DOHH2 (cell line): ENCODE measurements around the gene BARX1.

ENCODE experiments used
- H3F3A ChIP-seq: fragments of 200-600 bp; sonication (generic), shearing (Covaris generic); 2 replicates; pipeline ENCODE4 v1.6.0; 2016; ENCODE audit warnings: antibody characterized with exemption, mild to moderate bottlenecking; ENCODE audit not compliant: control insufficient read depth, insufficient read depth
- H3K27ac ChIP-seq: fragments of 200-600 bp; sonication (generic); 2 replicates; pipeline ENCODE4 v1.5.1; 2014; ENCODE audit warnings: low read depth, mild to moderate bottlenecking, low read length, moderate library complexity
- H3K27me3 ChIP-seq: fragments of 200-600 bp; sonication (generic); 2 replicates; pipeline ENCODE4 v1.6.1; 2014; ENCODE audit warnings: mild to moderate bottlenecking, low read length, mixed read lengths; ENCODE audit not compliant: control insufficient read depth
- H3K36me3 ChIP-seq: fragments of 200-600 bp; sonication (generic); 2 replicates; pipeline ENCODE4 v1.6.1; 2014; ENCODE audit warnings: mild to moderate bottlenecking, low read length, moderate library complexity, mixed read lengths; ENCODE audit not compliant: control insufficient read depth
- H3K4me1 ChIP-seq: fragments of 200-600 bp; sonication (generic); 2 replicates; pipeline ENCODE4 v1.6.1; 2014; ENCODE audit warnings: mild to moderate bottlenecking, low read length, mixed read lengths; ENCODE audit not compliant: control insufficient read depth
- H3K4me2 ChIP-seq: fragments of 200-600 bp; sonication (generic); 2 replicates; pipeline ENCODE4 v1.6.0; 2014; ENCODE audit warnings: mild to moderate bottlenecking, low read length, moderate library complexity
- H3K4me3 ChIP-seq: fragments of 200-600 bp; sonication (generic); 2 replicates; pipeline ENCODE4 v1.5.1; 2014; ENCODE audit warnings: mild to moderate bottlenecking, low read length, mixed read lengths
- H3K79me2 ChIP-seq: fragments of 200-600 bp; sonication (generic); 2 replicates; pipeline ENCODE4 v1.6.1; 2014; ENCODE audit warnings: mild to moderate bottlenecking, low read length, mixed read lengths; ENCODE audit not compliant: control insufficient read depth
- H3K9me2 ChIP-seq: fragments of 200-600 bp; sonication (generic); replicated peaks from 2 replicates; pipeline ENCODE4 v1.6.1; 2014; ENCODE audit warnings: mild to moderate bottlenecking, low read length, mixed read lengths; ENCODE audit not compliant: control insufficient read depth
- H3K9me3 ChIP-seq: fragments of 200-600 bp; sonication (generic); 2 replicates; pipeline ENCODE4 v1.6.1; 2014; ENCODE audit warnings: antibody characterized with exemption, low read length, mixed read lengths; ENCODE audit not compliant: control insufficient read depth, insufficient read depth
- H4K20me1 ChIP-seq: fragments of 200-600 bp; sonication (generic); 2 replicates; pipeline ENCODE4 v1.6.0; 2014; ENCODE audit warnings: low read depth, mild to moderate bottlenecking, antibody characterized with exemption, low read length, moderate library complexity; ENCODE audit not compliant: control insufficient read depth, insufficient read depth
- EZH2phosphoT487 ChIP-seq: fragments of 200-600 bp; sonication (generic); IDR thresholded peaks from 2 replicates; pipeline ENCODE4 v1.6.1; 2017; ENCODE audit warnings: borderline replicate concordance, mild to moderate bottlenecking, antibody characterized with exemption, low read length, moderate library complexity, mixed read lengths
- TF ChIP-seq, protein P1 (sequence below): fragments of 200-600 bp; sonication (generic); IDR thresholded peaks from one replicate; pipeline ENCODE4 v1.5.1; 2014; ENCODE audit warnings: antibody characterized with exemption, mild to moderate bottlenecking, low read depth, low read length; ENCODE audit not compliant: poor library complexity, severe bottlenecking

BARX1 gene

DNA sequence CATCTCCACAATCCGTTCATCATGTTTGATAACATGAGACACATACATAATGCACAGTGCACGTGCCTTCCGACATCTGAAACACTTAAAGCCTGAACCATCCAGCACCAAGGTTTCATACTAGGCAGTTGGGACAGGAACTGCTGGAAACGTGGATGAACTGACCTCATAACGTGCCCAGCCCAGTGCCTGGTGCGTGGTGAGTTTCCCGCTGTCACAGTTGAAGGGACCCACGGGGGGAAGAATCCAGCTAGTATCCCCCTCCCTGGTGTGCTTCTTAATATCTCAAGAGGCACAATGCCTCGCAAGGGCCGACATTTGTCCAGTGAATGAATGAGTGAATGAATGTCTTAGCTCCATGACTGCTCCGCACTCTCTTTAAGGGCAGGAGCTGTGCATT, 23.2 kb downstream of the BARX1 start:
- no peaks in the 10 kb centered on the region; the same call in 1 of the 2 replicates for H3K27me3 ChIP-seq
- no peaks in the 10 kb centered on the region for H3F3A ChIP-seq

DNA sequence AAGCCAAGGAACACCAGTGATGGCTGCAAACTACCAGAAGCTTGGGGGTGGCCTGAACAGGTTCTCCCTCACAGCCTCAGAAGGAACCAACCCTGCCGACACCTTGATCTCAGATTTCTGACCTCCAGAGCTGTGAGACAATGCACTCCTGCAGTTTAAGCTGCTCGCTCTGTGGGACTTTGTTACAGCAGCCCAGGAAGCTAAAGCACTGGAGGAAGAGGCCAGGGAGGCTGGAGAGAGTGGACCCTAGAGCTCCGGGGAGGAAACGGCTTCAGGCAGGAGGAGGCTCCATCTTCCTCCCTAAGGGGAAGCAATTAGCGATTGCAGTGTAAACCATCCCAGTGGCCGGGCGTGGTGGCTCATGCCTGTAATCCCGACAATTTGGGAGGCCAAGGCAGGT, 25.1 kb downstream of the BARX1 start:
- Histone ChIP-seq H3K4me1 (no peaks in the 10 kb centered on the region), H3K36me3 (no peaks in the 10 kb centered on the region), H4K20me1 (no peaks in the 10 kb centered on the region), H3K79me2 (no peaks in the 10 kb centered on the region), H3K27ac (no peak overlapping the region), H3F3A (no peaks in the 10 kb centered on the region), H3K4me3 (no peak overlapping the region), H3K4me2 (no peak overlapping the region), H3K27me3 (no peaks in the 10 kb centered on the region; the same call in 1 of the 2 replicates), H3K9me2 (no peaks in the 10 kb centered on the region), H3K9me3 (no peaks in the 10 kb centered on the region)
- TF ChIP-seq, protein P1, sequence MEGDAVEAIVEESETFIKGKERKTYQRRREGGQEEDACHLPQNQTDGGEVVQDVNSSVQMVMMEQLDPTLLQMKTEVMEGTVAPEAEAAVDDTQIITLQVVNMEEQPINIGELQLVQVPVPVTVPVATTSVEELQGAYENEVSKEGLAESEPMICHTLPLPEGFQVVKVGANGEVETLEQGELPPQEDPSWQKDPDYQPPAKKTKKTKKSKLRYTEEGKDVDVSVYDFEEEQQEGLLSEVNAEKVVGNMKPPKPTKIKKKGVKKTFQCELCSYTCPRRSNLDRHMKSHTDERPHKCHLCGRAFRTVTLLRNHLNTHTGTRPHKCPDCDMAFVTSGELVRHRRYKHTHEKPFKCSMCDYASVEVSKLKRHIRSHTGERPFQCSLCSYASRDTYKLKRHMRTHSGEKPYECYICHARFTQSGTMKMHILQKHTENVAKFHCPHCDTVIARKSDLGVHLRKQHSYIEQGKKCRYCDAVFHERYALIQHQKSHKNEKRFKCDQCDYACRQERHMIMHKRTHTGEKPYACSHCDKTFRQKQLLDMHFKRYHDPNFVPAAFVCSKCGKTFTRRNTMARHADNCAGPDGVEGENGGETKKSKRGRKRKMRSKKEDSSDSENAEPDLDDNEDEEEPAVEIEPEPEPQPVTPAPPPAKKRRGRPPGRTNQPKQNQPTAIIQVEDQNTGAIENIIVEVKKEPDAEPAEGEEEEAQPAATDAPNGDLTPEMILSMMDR: no peak
- no peak for TF ChIP-seq EZH2phosphoT487

More for the DNA sequence above, 23.2 kb downstream of the BARX1 start:
- Histone ChIP-seq H3K27ac (no peak overlapping the region), H3K4me1 (no peaks in the 10 kb centered on the region), H3K9me3 (no peaks in the 10 kb centered on the region), H3K9me2 (no peaks in the 10 kb centered on the region), H3K36me3 (no peaks in the 10 kb centered on the region), H3K4me2 (no peak overlapping the region), H4K20me1 (no peaks in the 10 kb centered on the region), H3K79me2 (no peaks in the 10 kb centered on the region), H3K4me3 (no peak overlapping the region)
- TF ChIP-seq, protein P1: no peak

DNA sequence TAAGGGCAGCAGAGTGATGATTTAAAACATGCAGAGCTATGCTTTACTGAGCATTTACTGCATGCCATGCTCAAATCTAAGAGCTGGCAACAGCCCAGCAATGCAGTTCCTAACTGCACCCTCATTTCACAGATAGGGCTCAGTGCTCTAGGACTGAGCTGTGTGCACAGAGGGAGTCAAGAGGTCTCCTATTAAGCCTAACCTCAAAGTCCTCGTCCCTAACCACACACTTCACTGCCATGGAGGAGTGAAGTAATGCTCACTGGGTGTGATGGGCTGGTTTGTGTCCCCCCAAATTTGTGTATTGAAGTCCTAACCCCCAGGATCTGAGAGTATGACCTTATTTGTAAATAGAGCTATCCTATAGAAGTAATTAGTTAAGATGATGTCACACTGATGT, 25.9 kb downstream of the BARX1 start:
- H3K27ac ChIP-seq: no peak overlapping the region
- H3K4me1 ChIP-seq: no peaks in the 10 kb centered on the region

More for the DNA sequence above, 25.9 kb downstream of the BARX1 start:
- H3K36me3 ChIP-seq: no peaks in the 10 kb centered on the region
- H3K4me2 ChIP-seq: no peak overlapping the region
- H3K9me2 ChIP-seq: no peaks in the 10 kb centered on the region
- no peak for TF ChIP-seq EZH2phosphoT487
- TF ChIP-seq, protein P1: no peak
- H3K4me3 ChIP-seq: no peak overlapping the region
- no peaks in the 10 kb centered on the region for H3F3A ChIP-seq
- no peaks in the 10 kb centered on the region for H4K20me1 ChIP-seq
- no peaks in the 10 kb centered on the region for H3K9me3 ChIP-seq
- no peaks in the 10 kb centered on the region; the same call in 1 of the 2 replicates for H3K27me3 ChIP-seq
- no peaks in the 10 kb centered on the region for H3K79me2 ChIP-seq
